SJCRH30 (cell line): ENCODE data around the gene SLC25A36. TPM values are rescaled to one million over a fixed set of nuclear protein-coding genes. Genes with fewer than 3 reads are reported as not detected.
"Not testable (repeated sequence)": the region's sequence is repeated elsewhere in the genome, so short reads cannot be mapped to it uniquely, and the experiment has no call there.

Source experiments
- DNase-seq, 2 experiments: peaks; one replicate each; pipeline ENCODE4 v3.0.0-alpha.2; 2015 to 2020
- H3K27ac ChIP-seq: fragments of 250-450 bp; sonication (Bioruptor Pico); 2 replicates; pipeline ENCODE4 v1.5.1; 2020; ENCODE audit warnings: mild to moderate bottlenecking, moderate library complexity
- H3K27me3 ChIP-seq: fragments of 250-450 bp; sonication (Bioruptor Pico); 2 replicates; pipeline ENCODE4 v1.5.1; 2020; ENCODE audit warnings: mild to moderate bottlenecking, moderate library complexity
- H3K36me3 ChIP-seq: fragments of 250-450 bp; sonication (Bioruptor Pico); 2 replicates; pipeline ENCODE4 v1.5.1; 2020; ENCODE audit warnings: mild to moderate bottlenecking, moderate library complexity
- H3K4me1 ChIP-seq: fragments of 250-450 bp; sonication (Bioruptor Pico); 2 replicates; pipeline ENCODE4 v1.5.1; 2020; ENCODE audit warnings: mild to moderate bottlenecking, moderate library complexity
- H3K4me3 ChIP-seq: fragments of 250-450 bp; sonication (Bioruptor Pico); 2 replicates; pipeline ENCODE4 v1.5.1; 2020; ENCODE audit warnings: mild to moderate bottlenecking, moderate library complexity
- H3K9me3 ChIP-seq: fragments of 250-450 bp; sonication (Bioruptor Pico); replicated peaks from 2 replicates; pipeline ENCODE4 v1.5.1; 2020; ENCODE audit warnings: mild to moderate bottlenecking, moderate library complexity
- total RNA-seq: library from RNA; depleted of rRNA; stranded (reverse); fragments of >200 nt; shearing (Covaris generic); gene quantifications from 2 replicates; pipeline ENCODE4 v1.2.3, GENCODE V29; 2014

SLC25A36 gene
- total RNA-seq, 1 experiment from 2014 or later = 117 TPM

DNA sequence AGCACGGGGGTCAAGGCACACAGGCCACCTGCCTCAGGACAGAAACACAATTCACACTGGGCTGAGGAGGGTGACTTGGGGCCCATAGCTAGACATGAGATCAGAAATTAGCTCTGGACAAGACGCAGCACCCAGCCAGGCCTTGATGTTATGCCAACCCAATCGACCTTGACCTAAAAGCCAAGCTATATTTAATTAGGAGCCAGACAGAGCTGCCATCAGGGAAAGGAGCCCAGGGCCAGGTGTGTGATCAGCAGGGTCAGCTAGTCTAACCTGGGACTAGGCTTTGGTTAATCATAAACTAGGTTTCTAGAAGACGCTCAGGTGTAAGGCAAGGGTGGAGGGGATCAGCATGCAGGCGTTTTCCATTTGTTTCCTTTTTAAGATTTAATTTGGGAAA lies 23.9 kb upstream of the SLC25A36 start:
- no peak overlapping the region for H3K27ac ChIP-seq
- no peaks in the 10 kb centered on the region for H3K4me1 ChIP-seq
- no peak for DNase-seq
- no peaks in the 10 kb centered on the region for H3K9me3 ChIP-seq
- no peak overlapping the region for H3K4me3 ChIP-seq
- no peaks in the 10 kb centered on the region for H3K27me3 ChIP-seq
- no peaks in the 10 kb centered on the region for H3K36me3 ChIP-seq

DNA sequence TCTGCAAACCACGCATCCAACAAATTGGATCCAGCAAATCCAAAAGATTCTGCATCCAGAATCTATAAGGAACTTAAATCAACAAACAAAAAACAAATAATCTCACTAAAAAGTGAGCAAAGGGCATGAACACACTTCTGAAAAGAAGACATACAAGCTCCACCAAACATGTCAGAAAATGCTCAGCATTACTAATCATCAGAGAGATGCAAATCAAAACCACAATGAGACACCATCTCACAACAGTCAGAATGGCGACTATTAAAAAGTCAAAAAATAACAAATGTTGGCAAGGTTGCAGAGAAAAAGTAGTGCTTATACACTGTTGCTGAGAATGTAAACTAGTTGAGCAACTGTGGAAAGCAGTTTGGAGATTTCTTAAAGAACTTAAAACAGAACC lies 21.6 kb upstream of the SLC25A36 start:
- no peaks in the 10 kb centered on the region for H3K4me1 ChIP-seq
- H3K27me3 ChIP-seq = no peaks in the 10 kb centered on the region
- no peak overlapping the region for H3K27ac ChIP-seq
- no peak for DNase-seq
- H3K36me3 ChIP-seq = no peaks in the 10 kb centered on the region
- H3K4me3 ChIP-seq = no peak overlapping the region
- no peaks in the 10 kb centered on the region for H3K9me3 ChIP-seq

DNA sequence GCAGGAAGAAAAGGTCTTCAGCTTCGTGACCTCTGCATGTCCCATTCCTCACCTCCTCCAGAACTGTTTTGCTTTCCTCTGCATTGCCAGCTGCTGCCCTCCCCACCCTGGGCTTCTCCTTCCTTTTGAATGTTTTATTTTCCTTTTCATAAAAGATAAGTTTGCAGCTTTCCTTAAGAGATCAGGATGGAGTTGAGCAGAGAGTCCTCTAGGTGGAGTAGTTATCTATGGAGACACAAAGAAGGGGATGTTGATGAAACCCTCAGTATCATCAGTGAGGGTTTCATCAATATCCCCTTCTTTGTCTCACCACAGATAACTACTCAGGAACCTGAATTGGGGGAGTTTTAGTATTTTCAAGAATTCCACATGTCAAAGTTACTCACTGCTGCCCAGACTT lies 19.0 kb upstream of the SLC25A36 start:
- DNase-seq = peak in 1 of 2 experiments; percentile 39
- Histone ChIP-seq H3K27ac (no peak overlapping the region), H3K4me3 (no peak overlapping the region), H3K36me3 (no peaks in the 10 kb centered on the region), H3K27me3 (no peaks in the 10 kb centered on the region), H3K4me1 (no peaks in the 10 kb centered on the region), H3K9me3 (no peaks in the 10 kb centered on the region)

- H3K27me3 ChIP-seq = no peaks in the 10 kb centered on the region
- no peaks in the 10 kb centered on the region for H3K36me3 ChIP-seq
- H3K27ac ChIP-seq = no peak overlapping the region
- no peak overlapping the region for H3K4me3 ChIP-seq
- no peak for DNase-seq
- no peaks in the 10 kb centered on the region for H3K9me3 ChIP-seq
- H3K4me1 ChIP-seq = no peaks in the 10 kb centered on the region
Measured at GRCh38 chr3:140924097-140924873, 17.4 kb upstream of the SLC25A36 start.

DNA sequence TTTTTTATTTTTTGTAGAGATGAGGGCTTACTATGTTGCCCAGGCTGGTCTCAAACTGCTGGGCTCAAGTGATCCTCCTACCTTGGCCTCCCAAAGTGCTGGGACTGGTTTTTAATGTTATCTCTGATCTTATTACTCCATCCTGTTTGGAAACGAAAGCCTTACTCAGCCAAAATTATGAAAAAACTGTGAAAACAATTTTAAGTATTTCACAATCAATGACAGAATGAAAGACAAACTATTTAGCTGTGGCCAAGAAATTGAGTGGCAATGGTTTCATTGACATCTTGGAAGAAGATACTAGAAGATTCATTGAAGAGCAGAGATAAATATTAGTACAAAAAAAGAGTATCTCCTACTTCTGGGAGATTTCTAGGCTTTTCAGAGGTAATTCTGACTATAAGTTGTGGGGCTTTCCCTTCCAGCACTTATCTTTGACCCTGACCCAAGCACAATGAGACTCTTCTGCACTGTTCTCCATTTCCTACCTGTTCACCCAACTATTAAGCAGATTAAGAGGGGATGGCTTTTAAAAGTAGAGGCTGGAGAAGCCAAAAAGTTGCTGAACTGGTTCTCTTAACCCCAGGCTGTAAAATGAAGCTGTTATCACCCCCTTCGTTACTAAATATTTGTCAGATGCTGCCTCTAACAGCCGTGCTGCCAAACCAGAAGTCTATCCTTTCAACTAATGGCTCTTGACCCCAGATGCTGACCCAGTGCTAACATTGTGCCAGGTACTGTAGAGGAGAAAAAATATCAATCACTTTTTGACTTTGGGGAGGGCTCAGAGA lies 14.2 kb upstream of the SLC25A36 start:
- no peak for DNase-seq
- no peaks in the 10 kb centered on the region for H3K27me3 ChIP-seq
- no peaks in the 10 kb centered on the region for H3K9me3 ChIP-seq
- H3K4me3 ChIP-seq = no peak overlapping the region
- no peak overlapping the region for H3K27ac ChIP-seq
- H3K4me1 ChIP-seq = no peaks in the 10 kb centered on the region
- H3K36me3 ChIP-seq = no peaks in the 10 kb centered on the region

DNA sequence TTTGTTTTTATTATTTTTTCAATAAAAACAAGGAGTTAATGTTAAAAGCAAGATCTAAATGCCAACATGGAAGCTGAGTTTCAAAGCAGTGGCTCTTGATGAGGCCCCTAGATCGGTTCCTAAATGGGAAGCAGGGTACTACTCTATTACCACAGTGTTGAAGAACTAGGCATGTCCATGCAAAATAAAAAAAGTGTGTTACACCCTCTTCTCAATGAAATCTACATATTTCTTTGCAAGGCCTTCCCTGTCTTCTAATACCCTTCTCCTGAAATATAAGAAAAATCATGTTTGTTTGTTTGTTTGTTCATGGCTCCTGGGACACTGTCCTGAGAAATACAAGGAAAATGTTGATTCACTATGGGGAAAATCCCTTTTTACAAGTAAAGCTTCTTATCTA lies 12.2 kb upstream of the SLC25A36 start:
- Histone ChIP-seq H3K27ac (no peak overlapping the region), H3K9me3 (no peaks in the 10 kb centered on the region), H3K27me3 (no peaks in the 10 kb centered on the region), H3K4me1 (no peaks in the 10 kb centered on the region), H3K36me3 (no peaks in the 10 kb centered on the region), H3K4me3 (no peak overlapping the region)
- DNase-seq = no peak

DNA sequence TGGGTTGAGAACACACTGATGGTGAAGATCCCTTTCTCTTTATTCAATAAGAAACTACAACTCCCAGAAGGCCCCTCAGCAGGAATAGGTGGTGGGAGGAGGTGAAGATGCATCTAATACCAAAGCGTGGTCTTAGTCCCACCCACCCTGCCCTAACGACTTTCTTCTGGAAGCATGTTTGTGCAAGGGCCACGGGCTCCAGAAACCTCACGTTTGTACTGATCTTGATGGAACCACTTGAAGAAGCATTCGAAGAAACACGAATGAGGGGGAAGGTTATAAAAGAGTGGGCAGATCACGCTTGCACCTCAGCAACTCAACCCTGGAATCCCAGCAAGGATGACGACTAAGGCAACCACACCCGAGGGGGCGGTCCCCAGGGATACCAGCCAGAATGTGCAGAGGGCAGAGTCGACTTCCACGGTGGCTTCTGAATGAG lies 10.6 kb upstream of the SLC25A36 start:
- no peaks in the 10 kb centered on the region for H3K36me3 ChIP-seq
- H3K27me3 ChIP-seq = no peaks in the 10 kb centered on the region
- DNase-seq = no peak
- no peak overlapping the region for H3K4me3 ChIP-seq
- no peaks in the 10 kb centered on the region for H3K4me1 ChIP-seq
- H3K9me3 ChIP-seq = 0 out of 2 replicates have a peak, but pooled peaks cover 3% of the 10 kb centered on the region
- H3K27ac ChIP-seq = no peak overlapping the region

DNA sequence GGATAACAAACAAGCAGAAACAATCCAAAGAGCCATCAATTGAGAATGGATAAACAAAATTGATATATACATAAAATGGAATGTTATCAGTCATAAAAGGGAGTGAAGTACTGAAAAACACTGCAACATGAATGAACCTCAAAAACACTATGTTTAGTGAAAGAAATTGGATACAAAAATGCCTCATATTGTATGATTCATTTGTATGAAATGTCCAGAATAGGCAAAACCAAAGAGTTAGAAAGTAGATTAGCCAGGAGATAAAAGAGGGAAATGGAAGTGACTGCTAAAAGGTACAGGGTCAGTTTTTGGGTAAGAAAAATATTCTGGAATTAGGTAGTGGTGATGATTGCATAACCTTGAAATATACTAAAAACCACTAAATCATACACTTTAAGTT lies 9.8 kb upstream of the SLC25A36 start:
- no peak for DNase-seq
- no peaks in the 10 kb centered on the region for H3K27me3 ChIP-seq
- H3K4me1 ChIP-seq = no peaks in the 10 kb centered on the region
- H3K4me3 ChIP-seq = no peak overlapping the region
- no peak overlapping the region for H3K27ac ChIP-seq
- H3K9me3 ChIP-seq = 0 out of 2 replicates have a peak, but pooled peaks cover 3% of the 10 kb centered on the region
- H3K36me3 ChIP-seq = no peaks in the 10 kb centered on the region

DNA sequence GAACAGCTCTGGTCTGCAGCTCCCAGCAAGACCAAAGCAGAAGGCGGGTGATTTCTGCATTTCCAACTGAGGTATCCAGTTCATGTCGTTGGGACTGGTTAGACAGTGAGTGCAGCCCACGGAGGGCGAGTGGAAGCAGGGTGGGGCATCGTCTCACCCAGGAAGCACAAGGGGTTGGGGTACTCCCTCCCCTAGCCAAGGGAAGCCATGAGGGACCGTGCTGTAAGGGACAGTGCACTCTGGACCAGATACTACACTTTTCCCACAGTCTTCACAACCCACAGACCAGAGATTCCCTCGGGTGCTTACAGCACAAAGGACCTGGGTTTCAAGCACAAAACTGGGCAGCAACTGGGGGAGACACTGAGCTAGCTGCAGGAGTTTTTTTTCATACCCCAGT lies 8.5 kb upstream of the SLC25A36 start:
- H3K4me1 ChIP-seq = no peaks in the 10 kb centered on the region
- DNase-seq = no peak
- no peak overlapping the region for H3K27ac ChIP-seq
- no peak overlapping the region for H3K4me3 ChIP-seq
- H3K36me3 ChIP-seq = no peaks in the 10 kb centered on the region
- 0 out of 2 replicates have a peak, but pooled peaks cover 3% of the 10 kb centered on the region for H3K9me3 ChIP-seq
- H3K27me3 ChIP-seq = no peaks in the 10 kb centered on the region

DNA sequence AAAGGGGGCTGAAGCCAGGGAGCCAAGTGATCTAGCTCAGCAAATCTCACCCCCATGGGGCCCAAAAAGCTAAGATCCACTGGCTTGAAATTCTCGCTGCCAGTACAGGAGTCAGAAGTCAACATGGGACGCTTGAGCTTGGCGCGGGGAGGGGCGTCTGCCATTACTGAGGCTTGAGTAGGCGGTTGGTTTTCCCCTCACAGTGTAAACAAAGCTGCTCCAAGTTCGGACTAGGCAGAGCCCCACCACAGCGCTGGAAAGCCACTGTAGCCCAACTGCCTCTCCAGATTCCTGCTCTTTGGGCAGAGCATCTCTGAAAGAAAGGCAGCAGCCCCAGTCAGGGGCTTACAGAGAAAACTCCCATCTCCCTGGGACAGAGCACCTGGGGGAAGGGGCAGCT lies 8.1 kb upstream of the SLC25A36 start:
- Histone ChIP-seq H3K36me3 (no peaks in the 10 kb centered on the region), H3K4me1 (no peaks in the 10 kb centered on the region), H3K27me3 (no peaks in the 10 kb centered on the region), H3K27ac (no peak overlapping the region), H3K9me3 (0 out of 2 replicates have a peak, but pooled peaks cover 3% of the 10 kb centered on the region), H3K4me3 (no peak overlapping the region)
- no peak for DNase-seq

DNA sequence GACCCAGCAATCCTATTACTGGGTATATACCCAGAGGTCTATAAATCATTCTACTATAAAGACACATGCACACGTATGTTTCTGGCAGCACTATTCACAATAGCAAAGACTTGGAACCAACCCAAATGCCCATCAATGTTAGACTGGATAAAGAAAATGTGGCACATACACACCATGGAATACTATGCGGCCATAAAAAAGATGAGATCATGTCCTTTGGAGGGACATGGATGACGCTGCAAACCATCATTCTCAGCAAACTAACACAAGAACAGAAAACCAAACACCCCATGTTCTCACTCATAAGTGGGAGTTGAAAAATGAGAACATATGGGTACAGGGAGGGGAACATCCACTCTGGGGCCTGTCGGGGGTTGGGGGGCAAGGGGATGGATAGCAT lies 2.3 kb upstream of the SLC25A36 start:
- not testable (repeated sequence) for H3K27me3 ChIP-seq, H3K27ac ChIP-seq, H3K4me3 ChIP-seq, H3K36me3 ChIP-seq, H3K9me3 ChIP-seq, DNase-seq, H3K4me1 ChIP-seq

GRCh38 chr3:140941090-140941433 lies 574 bp upstream of the SLC25A36 start:
- no peak for DNase-seq
- H3K4me3 ChIP-seq = peak overlapping the region; percentile 88
- H3K36me3 ChIP-seq = no peaks in the 10 kb centered on the region; the same call in 1 of the 2 replicates
- H3K9me3 ChIP-seq = no peaks in the 10 kb centered on the region
- no peaks in the 10 kb centered on the region for H3K4me1 ChIP-seq
- peak overlapping the region; percentile 96; the same call in 1 of the 2 replicates for H3K27ac ChIP-seq
- no peaks in the 10 kb centered on the region for H3K27me3 ChIP-seq

- peaks cover 3% of the 10 kb centered on the region; the same call in 1 of the 2 replicates for H3K36me3 ChIP-seq
- H3K27me3 ChIP-seq = no peaks in the 10 kb centered on the region
- no peaks in the 10 kb centered on the region for H3K9me3 ChIP-seq
- H3K4me3 ChIP-seq = peak overlapping the region; percentile 88
- peak; percentile 82 to 84 for DNase-seq
- H3K27ac ChIP-seq = peak overlapping the region; percentile 96
- H3K4me1 ChIP-seq = no peaks in the 10 kb centered on the region
Measured at GRCh38 chr3:140942221-140943104, 827 bp downstream of the SLC25A36 start.

DNA sequence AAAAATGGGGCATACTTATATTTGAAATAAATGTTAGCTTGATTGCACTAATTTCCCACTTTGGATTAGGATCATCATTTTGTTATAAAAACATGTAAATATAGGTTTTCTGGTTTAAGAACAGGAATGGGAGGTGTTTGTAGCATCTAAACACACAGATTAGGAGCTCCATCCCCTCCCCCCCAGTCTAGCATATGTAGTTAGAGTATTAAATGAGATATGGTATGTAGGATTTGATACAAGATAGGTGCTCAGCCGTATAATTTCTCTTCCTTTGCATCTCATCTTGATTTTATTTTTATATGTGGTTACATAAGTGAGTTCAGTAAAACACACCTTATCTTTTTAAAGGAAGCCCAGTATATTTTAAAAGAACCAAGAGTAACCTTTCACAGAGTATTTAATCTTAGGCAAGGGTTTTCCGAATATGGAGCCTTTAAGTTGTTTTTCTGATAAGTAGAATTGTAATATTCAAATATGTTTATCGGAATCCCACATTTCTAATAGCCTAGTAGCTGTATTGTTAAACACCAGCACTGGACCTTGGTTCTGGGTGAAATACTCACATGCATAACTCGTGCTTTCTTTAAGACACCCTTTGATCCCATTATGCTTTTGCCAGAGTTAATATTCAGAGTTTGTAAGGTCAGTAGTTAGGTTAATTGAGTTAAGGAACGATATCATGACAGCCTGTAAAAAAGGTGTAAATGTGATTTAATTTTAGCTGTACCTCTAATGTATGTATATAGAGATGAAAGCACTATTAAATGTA lies 2.3 kb downstream of the SLC25A36 start:
- no peaks in the 10 kb centered on the region for H3K4me1 ChIP-seq
- DNase-seq = no peak
- no peaks in the 10 kb centered on the region for H3K27me3 ChIP-seq
- peaks cover 6% of the 10 kb centered on the region; the same call in 1 of the 2 replicates for H3K36me3 ChIP-seq
- no peaks in the 10 kb centered on the region for H3K9me3 ChIP-seq
- peak overlapping the region; percentile 88 for H3K4me3 ChIP-seq
- no peak overlapping the region for H3K27ac ChIP-seq
